T-helper 2 cell treated with Interferon-gamma antibody and Interleukin-4, amounts not matched to agents 5 μg/mL and 100 μg/mL, for 36 hours (primary cell): ENCODE data around the gene RCOR3.

Experiments
- DNase-seq: peaks from one replicate; pipeline ENCODE4 v3.0.0; 2021; ENCODE audit warnings: low spot score
- H3K27ac Mint-ChIP-seq: one replicate; pipeline ENCODE4 v1.8.0; 2021; ENCODE audit warnings: mild to moderate bottlenecking, mixed read lengths
- H3K27me3 Mint-ChIP-seq: one replicate; pipeline ENCODE4 v1.8.0; 2021; ENCODE audit warnings: low read depth, mixed read lengths
- H3K36me3 Mint-ChIP-seq: one replicate; pipeline ENCODE4 v1.8.0; 2021; ENCODE audit warnings: low read depth, mixed read lengths
- H3K4me1 Mint-ChIP-seq: one replicate; pipeline ENCODE4 v1.8.0; 2021; ENCODE audit warnings: low read depth, mixed read lengths
- H3K4me3 Mint-ChIP-seq: one replicate; pipeline ENCODE4 v1.8.0; 2022; ENCODE audit warnings: mild to moderate bottlenecking, moderate library complexity, mixed read lengths
- H3K9me3 Mint-ChIP-seq: one replicate; pipeline ENCODE4 v1.8.0; 2021; ENCODE audit warnings: mixed read lengths

The RCOR3 gene

DNA sequence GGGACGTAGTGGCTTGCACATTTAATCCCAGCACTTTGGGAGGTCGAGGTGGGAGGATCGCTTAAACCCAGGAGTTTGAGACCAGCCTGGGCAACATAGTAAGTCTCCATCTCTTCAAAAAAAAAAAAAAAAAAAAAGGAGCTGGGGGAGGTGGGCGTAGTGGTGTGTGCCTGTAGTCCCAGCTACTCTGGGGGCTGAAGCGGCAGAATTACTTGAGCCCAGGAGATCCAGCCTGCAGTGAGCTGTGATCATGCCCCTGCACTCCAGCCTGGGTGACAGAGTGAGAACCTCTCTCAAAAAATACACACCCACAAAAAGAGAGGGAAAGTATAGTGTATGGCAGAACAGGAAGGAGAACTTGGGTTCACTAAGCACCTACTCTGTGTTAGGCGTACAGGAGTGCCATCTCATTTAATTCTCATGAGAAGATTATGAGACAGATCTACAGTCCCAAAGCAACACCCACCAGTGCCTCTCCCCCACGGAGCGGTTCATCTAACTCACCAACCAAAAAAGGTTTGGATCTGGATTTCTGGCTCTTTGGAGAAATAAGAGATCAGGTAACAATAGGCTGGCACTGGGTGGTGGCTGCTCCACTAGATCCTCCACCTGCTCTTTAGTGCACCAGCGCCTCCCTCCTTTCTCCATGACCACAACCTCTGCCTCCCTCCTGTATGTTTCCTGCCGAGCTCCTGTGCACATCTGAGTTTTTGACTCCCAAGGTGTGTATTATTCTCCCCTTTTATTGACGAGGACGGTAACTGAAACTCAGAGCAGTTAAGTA lies 66.0 kb downstream of the RCOR3 start:
- Mint-ChIP-seq H3K27me3 (no peaks in the 10 kb centered on the region), H3K36me3 (peaks cover 19% of the 10 kb centered on the region), H3K9me3 (no peaks in the 10 kb centered on the region), H3K4me3 (peak overlapping the region; percentile 95), H3K27ac (peak overlapping the region; percentile 97), H3K4me1 (peaks cover 65% of the 10 kb centered on the region)
- DNase-seq, result no peak

DNA sequence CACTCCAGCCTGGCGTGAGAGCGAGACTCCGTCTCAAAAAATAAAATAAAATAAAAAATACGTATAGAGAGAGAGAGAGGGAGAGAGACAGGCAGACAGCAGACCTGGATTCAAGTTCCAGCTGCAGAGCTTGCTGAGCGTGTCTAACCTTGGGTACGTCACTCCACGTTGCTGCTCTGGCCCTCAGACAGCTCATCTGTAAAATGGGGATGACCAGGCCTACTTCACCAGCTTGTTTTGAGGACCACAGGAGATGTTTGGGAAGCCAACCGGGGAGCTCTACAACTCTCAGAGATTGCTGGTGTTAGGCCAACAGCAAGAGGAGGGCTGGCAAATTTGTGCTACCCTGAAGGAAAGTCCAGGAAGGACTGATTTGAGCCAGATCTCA lies 67.0 kb downstream of the RCOR3 start:
- peaks cover 70% of the 10 kb centered on the region for H3K4me1 Mint-ChIP-seq

DNA sequence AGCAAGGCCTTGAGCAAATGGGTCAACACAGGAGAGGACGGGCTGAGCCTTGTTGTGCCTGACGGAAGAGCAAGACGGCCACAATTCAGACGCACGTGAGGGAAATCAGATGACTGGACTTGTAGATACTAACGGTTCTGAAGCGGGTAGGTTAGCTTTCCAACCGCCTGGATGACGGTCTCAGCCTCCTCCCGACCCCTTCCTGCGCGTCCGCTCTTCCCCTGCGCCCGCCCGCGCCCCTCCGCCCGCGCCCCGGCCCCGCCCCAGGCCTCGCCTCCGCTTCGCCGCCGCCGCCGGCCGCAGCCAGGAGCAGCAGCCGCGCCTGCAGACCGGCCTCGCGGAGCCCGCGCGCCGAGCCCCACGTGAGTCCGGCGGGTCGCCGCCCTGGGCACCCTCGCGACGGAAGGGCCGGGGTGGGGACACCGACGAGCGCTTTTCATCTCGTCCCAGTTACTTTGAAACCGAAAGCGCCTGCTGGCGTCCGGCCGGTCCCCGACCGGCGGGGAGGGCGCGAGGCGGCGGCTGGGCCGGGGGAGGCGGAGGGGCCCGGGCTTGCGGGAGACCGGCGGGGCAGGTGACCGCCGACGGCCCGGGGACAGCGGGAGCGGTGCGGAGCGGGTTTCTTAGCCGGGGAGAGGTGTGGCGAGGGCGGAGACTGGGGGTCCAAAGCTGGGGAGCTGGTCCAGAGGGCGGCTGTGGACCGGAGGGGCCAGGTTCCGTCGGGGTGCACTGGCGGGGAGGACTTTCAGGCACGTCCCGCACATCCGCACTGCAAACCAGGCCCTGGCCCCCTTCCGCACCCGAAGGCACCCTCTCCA lies 67.6 kb downstream of the RCOR3 start, which contains the start of gene TRAF5:
TSS of gene TRAF5 (plus strand) at position 306 of the 818 bp plus-strand sequence. CDS start 26,407 bp downstream, outside the sequence.
- H3K27me3 Mint-ChIP-seq, result no peaks in the 10 kb centered on the region
- H3K36me3 Mint-ChIP-seq, result peaks cover 30% of the 10 kb centered on the region
- H3K4me1 Mint-ChIP-seq, result peaks cover 70% of the 10 kb centered on the region
- no peaks in the 10 kb centered on the region for H3K9me3 Mint-ChIP-seq
- peak; percentile 62 for DNase-seq
- H3K4me3 Mint-ChIP-seq, result peak within 1 kb of the TSS; percentile 95
- peak within 1 kb of the TSS; percentile 97 for H3K27ac Mint-ChIP-seq

More for the DNA sequence above, 67.0 kb downstream of the RCOR3 start:
- Mint-ChIP-seq H3K27ac (peak overlapping the region; percentile 97), H3K36me3 (peaks cover 27% of the 10 kb centered on the region), H3K9me3 (no peaks in the 10 kb centered on the region), H3K4me3 (peak overlapping the region; percentile 95), H3K27me3 (no peaks in the 10 kb centered on the region)
- no peak for DNase-seq

DNA sequence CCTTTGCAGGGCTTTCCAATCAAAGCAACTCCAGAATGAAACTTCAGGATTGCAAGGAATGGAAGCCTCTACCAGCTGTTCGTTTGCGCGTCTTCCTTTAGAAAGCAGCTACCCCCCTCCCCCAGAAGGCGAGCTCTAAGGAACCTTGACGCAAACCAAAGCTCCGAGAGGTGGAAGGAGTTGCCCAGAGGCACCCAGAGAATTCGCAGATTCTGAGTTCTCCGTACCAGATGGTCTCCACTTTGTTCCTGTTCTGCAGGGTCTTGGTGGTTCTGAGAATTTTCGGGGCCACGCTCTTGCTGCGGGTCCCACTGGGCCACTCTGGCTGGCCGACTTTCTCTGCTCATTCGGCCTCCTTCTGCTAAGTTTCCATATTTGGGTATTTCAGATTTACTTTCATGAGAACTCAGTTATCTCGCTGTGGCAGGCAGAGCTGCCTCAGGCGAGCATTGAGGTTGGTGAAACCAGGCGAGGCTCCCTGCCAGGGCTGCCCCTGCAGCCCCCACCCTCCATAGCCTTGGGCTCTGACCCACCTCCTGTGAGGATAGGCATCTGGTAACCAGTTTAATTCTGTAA lies 68.3 kb downstream of the RCOR3 start:
- H3K4me1 Mint-ChIP-seq, result peaks cover 71% of the 10 kb centered on the region
- H3K4me3 Mint-ChIP-seq, result peak overlapping the region; percentile 93
- H3K27ac Mint-ChIP-seq, result peak overlapping the region; percentile 93
- peaks cover 30% of the 10 kb centered on the region for H3K36me3 Mint-ChIP-seq
- no peaks in the 10 kb centered on the region for H3K9me3 Mint-ChIP-seq
- DNase-seq, result no peak
- H3K27me3 Mint-ChIP-seq, result no peaks in the 10 kb centered on the region

DNA sequence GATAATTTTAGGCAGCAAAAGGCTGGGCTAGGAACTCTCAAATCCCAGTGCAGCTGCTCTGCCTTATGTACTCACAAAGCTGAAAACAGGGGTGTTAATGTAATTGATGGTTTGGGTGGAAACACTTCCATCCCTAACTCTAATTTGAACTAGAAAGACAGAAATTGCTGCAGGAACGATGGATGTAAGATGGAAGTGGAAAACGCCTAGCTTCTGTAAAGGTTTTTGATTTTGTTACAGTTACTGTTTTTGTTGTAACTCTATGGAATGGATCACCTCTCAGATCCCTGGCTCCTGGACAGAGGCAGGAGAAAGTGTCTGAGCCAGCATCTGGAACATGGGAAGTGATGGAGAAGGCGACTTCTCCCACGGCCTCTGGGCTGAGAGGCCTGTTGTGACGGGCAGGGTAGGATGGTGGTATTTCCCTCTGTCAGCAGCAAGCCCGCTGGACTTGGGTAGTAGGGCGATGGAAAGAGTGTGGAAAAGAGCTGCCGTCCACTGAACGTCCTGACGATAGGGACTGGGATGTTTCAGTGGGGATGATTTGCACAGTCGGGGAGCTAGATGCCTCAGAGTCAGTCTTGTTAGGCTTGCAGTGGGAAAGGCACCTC lies 69.0 kb downstream of the RCOR3 start:
- peaks cover 77% of the 10 kb centered on the region for H3K4me1 Mint-ChIP-seq
- H3K27ac Mint-ChIP-seq, result peak overlapping the region; percentile 93
- H3K4me3 Mint-ChIP-seq, result peak overlapping the region; percentile 93
- H3K27me3 Mint-ChIP-seq, result no peaks in the 10 kb centered on the region
- H3K9me3 Mint-ChIP-seq, result no peaks in the 10 kb centered on the region
- H3K36me3 Mint-ChIP-seq, result peaks cover 30% of the 10 kb centered on the region
- DNase-seq, result no peak

DNA sequence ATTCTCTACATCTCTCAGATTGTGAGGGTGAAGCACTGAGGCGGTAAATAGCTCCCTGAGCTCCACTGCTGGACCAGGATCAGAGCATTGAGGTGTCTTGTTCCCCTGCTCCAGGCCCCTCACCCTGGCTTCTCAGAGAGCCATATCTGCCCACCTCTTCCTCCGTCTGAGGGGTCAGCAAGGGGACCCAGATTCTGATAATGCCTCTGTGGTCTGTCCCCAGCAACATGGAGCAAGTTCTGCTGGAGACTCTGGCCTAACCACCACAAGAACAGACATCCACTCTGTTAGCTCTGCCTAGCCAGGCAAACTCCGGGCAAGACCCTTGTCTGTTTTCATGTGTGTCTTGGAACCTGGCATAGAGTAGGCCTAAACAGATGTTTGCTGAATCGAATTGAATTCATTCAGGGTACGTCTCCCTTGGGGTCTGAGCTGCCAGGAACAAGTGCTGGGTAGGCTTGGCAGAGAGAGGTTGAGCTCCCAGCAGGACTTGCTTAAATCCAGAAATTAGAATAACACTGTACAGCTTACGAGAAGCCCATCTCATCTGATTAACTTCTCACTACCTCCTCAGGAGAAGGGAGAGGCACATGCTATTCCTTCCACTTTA lies 69.8 kb downstream of the RCOR3 start:
- no peak for DNase-seq
- Mint-ChIP-seq H3K27ac (peak overlapping the region; percentile 93), H3K4me1 (peaks cover 74% of the 10 kb centered on the region), H3K9me3 (no peaks in the 10 kb centered on the region), H3K27me3 (no peaks in the 10 kb centered on the region), H3K4me3 (peak overlapping the region; percentile 93), H3K36me3 (peaks cover 30% of the 10 kb centered on the region)

DNA sequence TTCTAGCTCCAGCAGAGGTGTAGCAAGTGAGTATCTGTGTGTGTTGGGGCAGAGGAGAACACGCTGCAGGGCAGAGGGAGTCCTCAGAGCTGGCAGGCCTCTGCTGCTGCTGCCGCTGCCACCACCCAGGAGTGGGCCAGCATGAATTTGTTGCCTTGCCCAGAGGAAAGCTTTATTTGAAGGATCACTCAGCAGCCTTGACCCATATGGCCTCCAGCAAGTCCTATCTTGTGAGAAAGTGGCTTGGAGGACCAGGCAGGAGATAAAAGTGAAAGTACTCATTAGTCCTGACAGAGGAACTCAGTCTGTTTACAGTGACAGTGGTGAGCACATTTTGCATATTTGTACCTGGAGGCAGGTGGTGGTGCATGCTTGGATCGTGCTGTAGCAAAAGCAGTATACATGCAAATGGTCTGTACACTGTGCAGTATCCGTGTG lies 70.6 kb downstream of the RCOR3 start:
- H3K36me3 Mint-ChIP-seq, result peaks cover 33% of the 10 kb centered on the region
- H3K4me3 Mint-ChIP-seq, result peak overlapping the region; percentile 93
- H3K9me3 Mint-ChIP-seq, result no peaks in the 10 kb centered on the region
- H3K4me1 Mint-ChIP-seq, result peaks cover 72% of the 10 kb centered on the region
- peak overlapping the region; percentile 35 for H3K27ac Mint-ChIP-seq
- DNase-seq, result no peak
- H3K27me3 Mint-ChIP-seq, result no peaks in the 10 kb centered on the region

DNA sequence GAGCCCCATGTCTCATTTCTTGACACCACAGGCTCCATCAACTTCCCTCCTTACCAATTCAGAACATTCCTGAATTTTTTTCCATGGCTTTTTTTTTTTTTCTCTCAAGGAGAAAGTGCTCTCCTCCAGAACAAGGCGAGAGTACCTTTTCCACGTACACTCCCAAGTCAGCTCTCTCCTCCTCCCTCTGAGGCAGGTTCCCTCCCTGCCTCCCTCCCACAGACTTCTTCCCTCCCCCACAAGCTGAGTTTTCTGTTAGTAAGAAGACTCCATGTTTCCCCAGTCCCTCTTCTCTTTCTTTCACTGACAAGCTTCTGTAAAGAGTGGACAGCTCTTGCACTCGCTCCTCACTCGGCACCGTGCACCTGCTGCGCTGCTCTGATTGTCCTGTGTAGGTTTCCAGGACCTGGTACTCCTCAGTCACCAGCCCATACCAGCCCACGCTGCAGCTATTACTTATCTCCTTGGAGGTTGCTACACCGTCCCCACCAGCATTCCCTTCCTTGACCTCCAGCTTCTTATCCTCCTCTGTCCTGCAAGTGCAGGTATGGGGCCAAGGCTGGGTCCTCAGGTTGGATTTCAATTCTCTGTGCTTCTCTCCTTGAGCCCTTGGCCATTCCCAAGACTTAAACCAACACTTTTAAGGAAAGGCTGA lies 71.2 kb downstream of the RCOR3 start:
- Mint-ChIP-seq H3K36me3 (peaks cover 37% of the 10 kb centered on the region), H3K4me3 (peak overlapping the region; percentile 93), H3K27ac (peak overlapping the region; percentile 35), H3K27me3 (no peaks in the 10 kb centered on the region), H3K4me1 (peaks cover 73% of the 10 kb centered on the region), H3K9me3 (no peaks in the 10 kb centered on the region)
- DNase-seq, result no peak

DNA sequence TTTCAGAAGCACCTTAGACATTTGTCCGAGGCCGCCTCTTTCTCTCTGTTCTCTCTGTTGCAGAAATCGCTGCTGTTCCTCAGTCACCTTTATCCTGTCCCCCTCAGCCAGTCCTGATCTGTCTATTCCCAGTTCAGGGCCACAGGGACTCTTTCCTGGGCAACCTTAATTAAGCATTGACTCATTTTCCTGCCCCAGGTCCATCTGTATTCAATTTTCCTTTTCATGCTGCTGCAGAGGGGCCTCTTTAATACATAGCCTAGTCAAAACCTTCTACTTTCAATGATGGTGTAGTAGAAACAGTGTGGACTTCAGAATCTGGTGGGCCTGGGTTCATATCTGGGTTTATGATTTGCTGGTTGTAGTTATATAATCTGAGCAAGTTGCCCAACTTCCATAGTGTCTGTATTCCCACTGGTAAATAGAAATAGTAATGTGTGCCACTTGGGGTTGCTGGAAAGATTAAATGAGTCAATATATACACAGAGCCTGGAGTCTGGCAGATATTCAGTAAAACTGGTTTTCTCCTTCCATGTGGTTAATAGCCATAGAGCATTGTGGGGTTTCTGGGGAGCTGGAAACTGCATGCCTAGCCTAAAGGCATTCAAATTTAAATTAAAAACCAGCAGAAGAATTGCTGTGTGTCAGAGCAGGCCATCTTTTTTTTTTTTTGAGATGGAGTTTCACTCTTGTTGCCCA lies 72.0 kb downstream of the RCOR3 start:
- Mint-ChIP-seq H3K4me1 (peaks cover 75% of the 10 kb centered on the region), H3K27ac (peak overlapping the region; percentile 35), H3K9me3 (no peaks in the 10 kb centered on the region), H3K27me3 (no peaks in the 10 kb centered on the region), H3K36me3 (peaks cover 42% of the 10 kb centered on the region), H3K4me3 (peak overlapping the region; percentile 93)
- DNase-seq, result no peak

DNA sequence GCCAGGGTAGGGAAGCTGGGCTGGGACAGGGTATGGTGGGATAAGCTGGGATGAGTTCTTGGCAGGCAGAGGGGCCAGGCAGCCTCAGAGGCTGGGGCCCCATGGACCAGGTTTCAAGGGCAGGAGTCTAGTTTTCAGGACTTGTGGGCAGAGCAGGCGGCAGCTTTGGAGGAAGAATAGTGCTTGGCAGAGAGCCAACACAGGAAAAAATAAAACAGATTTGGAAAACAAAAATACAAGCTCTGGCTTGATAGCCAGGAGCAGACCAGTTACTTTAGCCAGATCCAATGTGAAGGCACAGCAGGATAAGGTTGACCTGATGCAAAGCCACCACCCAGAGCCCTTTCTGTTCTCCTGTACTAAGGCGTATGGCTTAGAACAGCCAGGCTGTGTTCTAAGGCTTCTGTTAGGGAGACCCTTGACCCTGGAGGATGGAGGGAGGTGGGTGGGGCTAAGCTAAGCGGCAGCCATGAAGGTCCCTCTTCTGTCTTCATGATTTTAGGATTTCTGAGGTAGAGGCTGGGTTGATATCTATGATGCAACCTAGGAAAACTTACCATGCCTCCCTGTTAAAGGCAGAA lies 73.0 kb downstream of the RCOR3 start:
- Mint-ChIP-seq H3K4me3 (no peak overlapping the region), H3K27ac (peak overlapping the region; percentile 32), H3K27me3 (no peaks in the 10 kb centered on the region), H3K4me1 (peaks cover 82% of the 10 kb centered on the region), H3K36me3 (peaks cover 45% of the 10 kb centered on the region), H3K9me3 (no peaks in the 10 kb centered on the region)
- DNase-seq, result no peak

DNA sequence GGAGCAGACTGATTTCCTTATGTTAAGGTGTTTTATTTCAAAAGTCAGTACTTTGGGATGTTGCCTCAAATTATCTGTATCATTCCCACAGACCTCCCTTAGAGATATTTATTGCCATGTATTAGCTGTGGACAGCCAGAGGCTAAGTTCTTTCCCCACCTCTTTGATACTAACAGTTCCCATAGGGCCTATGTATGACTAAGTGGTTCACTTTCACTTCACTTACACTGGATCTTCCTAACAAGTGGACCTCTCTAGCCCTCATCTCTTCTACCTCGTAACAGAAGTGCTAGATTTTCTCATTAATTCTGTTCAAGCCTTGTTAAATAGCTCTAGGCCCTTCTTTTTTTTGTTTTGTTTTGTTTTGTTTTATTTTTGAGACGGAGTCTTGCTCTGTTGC lies 73.7 kb downstream of the RCOR3 start:
- Mint-ChIP-seq H3K4me1 (peaks cover 86% of the 10 kb centered on the region), H3K36me3 (peaks cover 47% of the 10 kb centered on the region), H3K27ac (peak overlapping the region; percentile 37), H3K27me3 (no peaks in the 10 kb centered on the region), H3K9me3 (no peaks in the 10 kb centered on the region), H3K4me3 (no peak overlapping the region)
- DNase-seq, result no peak

DNA sequence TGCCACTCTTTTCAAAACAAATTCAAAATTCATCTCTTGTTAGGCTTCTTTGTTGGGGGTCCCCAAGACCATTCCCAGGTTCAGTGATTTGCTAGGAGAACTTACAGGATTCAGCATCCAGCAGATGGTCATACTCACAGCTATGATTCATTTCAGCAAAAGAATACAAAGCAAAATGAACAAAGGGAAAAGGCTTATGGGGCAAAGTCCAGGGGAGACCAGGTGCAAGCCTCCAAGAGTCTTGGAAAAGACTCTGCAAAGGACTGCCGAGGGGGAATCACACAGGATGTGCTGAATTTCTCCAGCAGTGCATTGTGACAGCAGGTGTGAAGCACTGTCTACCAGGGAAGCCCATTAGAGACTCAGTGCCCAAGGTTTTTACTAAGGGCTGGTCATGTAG lies 74.7 kb downstream of the RCOR3 start:
- Mint-ChIP-seq H3K9me3 (no peaks in the 10 kb centered on the region), H3K27me3 (no peaks in the 10 kb centered on the region), H3K4me3 (no peak overlapping the region), H3K36me3 (peaks cover 38% of the 10 kb centered on the region), H3K4me1 (peaks cover 79% of the 10 kb centered on the region), H3K27ac (peak overlapping the region; percentile 46)
- DNase-seq, result no peak
